22Rv1 (cell line): Measurements from ENCODE around the gene MIDN.

Experiments used
- H3K27ac ChIP-seq: fragments of 450-650 bp; 2 replicates; pipeline ENCODE4 v1.5.1; 2017
- ZFX ChIP-seq: fragments of 450-650 bp; IDR thresholded peaks from 2 replicates; pipeline ENCODE4 v1.6.1; 2017; ENCODE audit warnings: antibody characterized with exemption, borderline replicate concordance
- TF ChIP-seq, protein P1 (sequence below): fragments of 450-650 bp; IDR thresholded peaks from 2 replicates; pipeline ENCODE4 v1.5.1; 2017; ENCODE audit warnings: mild to moderate bottlenecking

Gene MIDN

DNA sequence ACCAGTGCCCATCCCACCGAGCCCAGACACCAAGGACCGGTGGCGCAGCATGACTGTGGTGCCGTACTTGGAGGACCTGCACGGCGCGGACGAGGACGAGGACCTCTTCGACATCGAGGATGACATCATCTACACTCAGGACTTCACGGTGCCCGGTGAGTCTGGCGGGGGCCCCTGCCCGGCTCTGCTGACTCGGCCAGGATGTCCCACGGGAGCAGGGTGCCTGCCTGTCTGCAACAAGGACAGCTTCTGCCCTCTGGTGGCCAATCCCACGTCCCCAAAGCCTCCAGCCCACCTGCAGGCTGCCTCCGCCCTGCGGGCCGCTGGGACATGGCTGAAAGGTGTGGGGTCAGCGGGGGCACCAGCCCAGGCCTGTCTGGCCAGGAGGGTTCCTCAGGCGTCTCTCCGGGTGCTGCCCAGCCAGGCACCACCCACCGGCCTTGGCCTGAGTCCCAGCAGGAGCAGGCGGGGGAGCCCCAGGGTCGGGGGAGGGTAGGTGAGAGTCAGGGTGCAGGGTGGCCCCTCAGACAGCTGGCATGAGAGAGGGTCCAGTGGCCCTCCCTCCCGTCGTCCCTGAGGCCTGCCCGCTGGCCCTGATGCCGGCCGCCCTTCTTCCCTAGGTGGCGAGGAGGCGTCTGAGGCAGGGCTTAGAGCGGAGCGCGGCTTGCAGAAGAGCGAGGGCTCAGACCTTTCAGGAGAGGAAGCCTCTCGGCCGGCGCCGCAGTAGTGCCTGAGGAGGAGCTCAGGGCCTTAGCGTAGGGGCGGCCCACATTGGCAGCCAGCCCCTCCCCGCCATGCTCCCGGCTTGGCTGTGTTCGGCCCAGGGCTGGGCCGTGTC, 25.1 kb upstream of the MIDN start:
- H3K27ac ChIP-seq = no peak overlapping the region
- TF ChIP-seq, protein P1, sequence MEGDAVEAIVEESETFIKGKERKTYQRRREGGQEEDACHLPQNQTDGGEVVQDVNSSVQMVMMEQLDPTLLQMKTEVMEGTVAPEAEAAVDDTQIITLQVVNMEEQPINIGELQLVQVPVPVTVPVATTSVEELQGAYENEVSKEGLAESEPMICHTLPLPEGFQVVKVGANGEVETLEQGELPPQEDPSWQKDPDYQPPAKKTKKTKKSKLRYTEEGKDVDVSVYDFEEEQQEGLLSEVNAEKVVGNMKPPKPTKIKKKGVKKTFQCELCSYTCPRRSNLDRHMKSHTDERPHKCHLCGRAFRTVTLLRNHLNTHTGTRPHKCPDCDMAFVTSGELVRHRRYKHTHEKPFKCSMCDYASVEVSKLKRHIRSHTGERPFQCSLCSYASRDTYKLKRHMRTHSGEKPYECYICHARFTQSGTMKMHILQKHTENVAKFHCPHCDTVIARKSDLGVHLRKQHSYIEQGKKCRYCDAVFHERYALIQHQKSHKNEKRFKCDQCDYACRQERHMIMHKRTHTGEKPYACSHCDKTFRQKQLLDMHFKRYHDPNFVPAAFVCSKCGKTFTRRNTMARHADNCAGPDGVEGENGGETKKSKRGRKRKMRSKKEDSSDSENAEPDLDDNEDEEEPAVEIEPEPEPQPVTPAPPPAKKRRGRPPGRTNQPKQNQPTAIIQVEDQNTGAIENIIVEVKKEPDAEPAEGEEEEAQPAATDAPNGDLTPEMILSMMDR = peak; percentile 64
- no peak for TF ChIP-seq ZFX

DNA sequence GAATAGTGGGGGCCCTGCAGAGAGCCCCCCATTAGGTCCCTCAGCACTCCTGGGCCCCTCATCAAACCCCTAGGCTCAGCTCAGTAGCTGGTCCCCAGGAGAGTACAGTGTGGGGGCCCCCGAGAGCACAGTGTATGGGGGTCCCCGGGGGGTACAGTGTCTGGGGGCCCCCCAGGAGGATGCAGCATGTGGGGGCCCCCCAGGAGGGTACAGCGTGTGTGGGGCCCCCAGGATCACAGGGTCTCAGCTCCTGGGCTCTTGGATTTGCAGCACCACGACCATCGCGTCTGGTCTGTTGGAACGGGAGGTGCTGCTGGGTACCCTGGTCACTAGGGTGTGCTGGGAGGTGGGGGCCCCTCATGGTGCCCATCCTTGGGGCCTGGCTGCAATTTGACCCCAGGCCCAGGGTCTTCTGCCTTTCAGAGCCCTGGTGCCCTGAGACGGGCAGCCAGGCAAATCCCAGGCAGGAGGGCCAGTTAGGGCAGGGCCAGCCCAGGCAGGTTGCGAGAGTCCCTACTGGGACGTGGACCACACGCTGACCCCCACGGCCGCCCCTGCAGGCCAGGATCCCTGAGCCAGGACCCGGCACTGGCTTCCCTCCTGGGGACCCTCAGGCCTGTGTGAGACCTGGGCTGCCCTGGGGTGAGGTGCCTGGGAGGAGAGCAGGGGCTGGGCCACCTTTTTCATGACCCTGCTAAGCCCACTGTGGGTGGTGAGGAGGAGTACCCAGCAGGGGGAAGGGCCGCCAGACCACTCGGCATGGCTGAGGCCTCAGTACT, 24.1 kb upstream of the MIDN start:
- no peak for TF ChIP-seq ZFX
- TF ChIP-seq, protein P1 = no peak
- no peak overlapping the region for H3K27ac ChIP-seq

DNA sequence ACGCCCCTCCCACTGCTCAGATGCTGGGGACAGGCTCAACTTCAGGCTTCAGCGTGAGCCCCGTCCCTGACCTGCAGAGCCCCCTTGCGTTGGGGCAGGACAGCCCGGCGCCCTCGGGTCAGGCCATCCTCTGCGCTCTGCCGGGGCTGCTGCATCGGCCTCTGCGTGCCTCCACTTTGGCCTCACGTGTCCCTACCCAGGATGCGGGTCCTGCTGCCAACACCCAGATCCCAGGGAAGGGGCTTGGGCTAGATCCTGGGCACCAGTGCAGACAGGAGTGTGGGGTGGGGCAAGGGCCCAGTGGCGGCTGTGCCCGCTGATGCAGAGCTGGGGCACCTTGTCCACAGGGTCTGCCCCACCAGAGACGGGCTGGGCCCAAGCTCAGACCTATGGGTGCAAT, 23.5 kb upstream of the MIDN start:
- H3K27ac ChIP-seq = 0 out of 2 replicates have a peak overlapping the region, but pooled peaks have one; percentile 15
- TF ChIP-seq, protein P1 = no peak
- no peak for TF ChIP-seq ZFX

DNA sequence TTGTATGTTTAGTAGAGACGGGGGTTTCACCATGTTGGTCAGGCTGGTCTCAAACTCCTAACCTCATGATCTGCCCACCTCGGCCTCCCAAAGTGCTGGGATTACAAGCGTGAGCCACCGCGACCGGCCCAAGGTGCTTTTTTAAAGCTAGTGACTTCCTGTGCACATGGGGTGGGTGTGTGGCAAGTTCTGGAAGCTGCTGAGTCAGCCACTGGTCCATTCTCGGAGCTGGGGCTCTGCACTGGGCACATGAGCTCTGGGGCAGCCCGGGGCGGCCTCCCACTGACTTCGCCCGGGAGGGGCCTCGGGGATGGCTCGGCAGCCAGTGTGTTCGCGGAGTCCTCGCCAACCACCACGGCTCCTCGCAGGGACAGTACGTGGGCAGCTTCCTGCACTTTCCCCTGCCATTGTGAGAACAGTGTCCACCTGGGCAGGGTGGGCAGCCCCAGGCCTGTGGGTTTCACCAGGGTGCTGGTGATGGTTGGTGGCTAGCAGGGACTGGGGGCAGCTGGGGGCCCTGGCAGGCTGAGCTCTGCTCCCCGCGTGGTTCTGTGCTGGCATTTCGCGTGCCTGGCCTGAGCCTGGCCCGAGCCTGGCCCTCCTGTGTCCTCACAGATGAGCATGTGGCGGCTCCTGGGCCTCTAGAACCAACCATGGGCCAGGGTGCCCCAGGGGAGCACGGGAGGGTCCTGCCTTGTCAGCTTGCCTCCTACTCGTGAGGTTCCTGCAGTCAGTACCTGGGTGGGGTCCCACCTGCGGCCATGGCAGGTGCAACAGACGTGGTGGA, 22.8 kb upstream of the MIDN start:
- TF ChIP-seq ZFX = no peak
- TF ChIP-seq, protein P1 = no peak
- H3K27ac ChIP-seq = peak overlapping the region; percentile 15; the same call in 1 of the 2 replicates

DNA sequence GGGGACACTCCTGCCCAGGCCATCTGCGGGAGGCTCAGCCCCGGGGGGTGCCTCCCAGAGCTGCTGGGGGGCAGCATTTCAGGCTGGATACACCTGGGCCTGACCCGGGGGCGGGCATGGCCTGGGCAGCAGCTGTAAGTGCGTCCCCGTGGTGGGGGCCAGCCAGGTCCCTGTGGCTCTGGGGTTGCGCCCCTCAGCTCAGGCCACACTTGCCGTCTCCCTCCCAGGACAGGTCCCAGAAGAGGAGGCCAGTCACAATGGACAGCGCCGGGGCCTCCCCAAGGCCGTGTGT, 22.2 kb upstream of the MIDN start:
- H3K27ac ChIP-seq = peak overlapping the region; percentile 15; the same call in 1 of the 2 replicates

DNA sequence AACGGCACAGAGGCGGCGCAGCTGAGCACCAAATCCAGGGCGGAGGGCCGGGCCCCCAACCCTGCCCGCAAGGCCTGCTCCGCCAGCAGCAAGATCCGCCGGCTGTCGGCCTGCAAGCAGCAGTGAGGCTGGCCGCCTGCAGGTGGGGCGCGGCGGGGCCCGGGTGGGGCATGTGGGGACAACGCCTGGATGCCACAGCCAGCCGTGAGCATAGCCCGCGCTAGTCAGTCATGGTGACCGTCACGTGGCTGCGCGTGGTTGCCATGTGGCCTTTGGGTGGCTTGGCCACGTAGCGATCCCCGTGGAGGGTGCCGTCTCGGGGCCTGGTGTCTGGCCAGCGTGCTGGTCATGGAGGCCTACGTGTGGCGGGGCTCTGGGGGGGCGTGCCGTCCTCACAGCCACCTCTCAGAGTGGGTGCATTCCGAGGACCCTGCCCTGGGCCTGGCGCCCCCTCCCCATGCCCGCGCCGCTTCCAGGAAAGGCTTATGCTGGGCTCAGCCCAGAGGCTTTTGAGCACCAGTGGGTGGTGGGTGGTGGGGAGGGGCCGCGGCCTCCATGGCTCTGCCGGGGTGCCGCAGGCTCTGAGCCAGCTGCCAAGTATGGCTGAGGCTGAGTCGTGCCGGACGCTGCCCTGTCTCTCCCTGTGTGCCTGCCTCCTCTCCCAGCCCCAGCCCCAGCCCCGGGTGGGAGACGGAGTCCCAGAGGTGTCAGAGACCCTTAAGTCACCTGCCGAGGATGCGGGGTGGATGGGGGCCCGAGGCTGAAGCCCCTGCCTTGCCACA, 21.7 kb upstream of the MIDN start:
- peak overlapping the region; percentile 60 for H3K27ac ChIP-seq
- TF ChIP-seq, protein P1 = no peak
- no peak for TF ChIP-seq ZFX

More for the DNA sequence above, 22.2 kb upstream of the MIDN start:
- TF ChIP-seq ZFX = no peak
- TF ChIP-seq, protein P1 = no peak
